ENCODE data around the gene CTSZ.

The CTSZ gene

DNA sequence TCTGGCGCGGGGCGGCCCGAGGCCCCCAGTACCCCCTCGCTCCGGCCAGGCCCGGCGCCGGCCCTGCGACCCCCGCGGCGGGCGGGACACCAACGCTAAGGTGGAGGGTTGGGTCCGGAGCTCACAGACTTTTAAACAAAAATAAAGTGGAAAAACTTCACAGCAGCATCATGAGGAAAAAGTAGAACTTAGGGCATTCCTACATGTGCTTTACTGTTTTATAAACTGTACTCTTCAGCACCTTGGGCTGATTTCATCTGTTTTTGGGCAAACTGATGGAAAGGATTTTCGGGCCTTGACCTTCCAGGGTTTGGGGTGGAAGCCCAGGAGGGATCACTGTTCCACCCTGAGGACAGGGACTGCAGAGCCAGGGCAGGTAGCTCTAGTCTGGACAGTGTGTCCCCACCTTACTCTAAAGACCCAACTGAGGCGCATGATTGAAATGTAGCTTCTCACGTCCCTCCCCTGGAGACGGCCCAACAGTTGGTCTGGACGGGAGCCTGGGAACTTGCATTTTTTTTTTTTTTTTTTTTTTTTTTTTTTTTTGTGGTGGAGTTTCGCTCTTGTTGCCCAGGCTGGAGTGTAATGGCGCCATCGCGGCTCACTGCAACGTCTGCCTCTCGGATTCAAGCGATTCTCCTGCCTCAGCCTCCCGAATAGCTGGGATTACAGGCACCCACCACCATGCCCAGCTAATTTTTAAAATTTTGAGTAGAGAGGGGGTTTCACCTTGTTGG lies 25.3 kb downstream of the CTSZ start:
- DNase-seq (ENCODE audit: low read depth): peak; percentile 50

DNA sequence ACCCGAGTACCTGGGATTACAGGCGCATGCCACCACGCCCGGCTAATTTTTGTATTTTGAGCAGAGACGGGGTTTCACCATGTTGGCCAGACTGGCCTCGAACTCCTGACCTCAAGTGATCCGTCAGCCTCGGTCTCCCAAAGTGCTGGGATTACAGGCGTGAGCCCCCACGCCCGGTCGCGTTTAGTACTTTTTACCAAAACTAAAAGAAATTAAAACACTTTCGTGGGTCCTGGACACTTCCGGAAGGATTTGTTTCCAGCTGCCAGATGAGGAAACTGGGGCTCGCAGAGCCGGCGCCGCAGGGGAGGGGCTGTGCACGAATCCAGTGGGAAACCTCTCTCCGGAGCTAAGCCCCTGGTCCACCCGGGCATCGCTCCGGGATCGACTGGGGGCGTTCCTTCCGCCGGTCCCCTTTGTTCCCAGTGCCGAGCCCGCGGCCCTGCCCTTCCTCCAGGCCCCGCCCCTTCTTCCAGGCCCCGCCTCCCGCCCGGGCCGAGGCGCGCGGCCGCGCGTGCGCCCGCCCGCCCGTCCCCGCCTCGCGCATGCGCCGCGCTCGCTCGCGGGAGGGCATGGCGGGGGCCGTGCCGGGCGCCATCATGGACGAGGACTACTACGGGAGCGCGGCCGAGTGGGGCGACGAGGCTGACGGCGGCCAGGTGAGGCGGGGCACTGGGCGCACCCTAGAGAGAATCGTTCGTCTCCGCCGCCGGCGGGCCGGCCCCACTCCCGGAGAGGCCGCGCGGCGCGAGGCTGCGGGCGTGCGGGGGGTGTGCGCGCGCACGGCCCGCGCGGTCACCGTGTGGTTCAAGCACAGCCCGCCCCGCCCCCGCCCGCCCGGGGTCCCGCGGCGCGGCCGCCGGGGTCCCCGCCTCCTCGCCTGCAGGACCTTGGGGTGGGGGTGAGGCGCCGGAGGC lies 26.1 kb downstream of the CTSZ start, which contains the start of gene NELFCD:
Gene NELFCD (plus strand): TSS at position 546 of the 917 bp plus-strand sequence. CDS start 54 bp downstream, at position 600.
- peak; percentile 86 for DNase-seq (ENCODE audit: low read depth)
- peak; percentile 83 for TF ChIP-seq MYC (IDR thresholded peaks at IDR 0.05; ENCODE audit: low read depth, low read length)
- peak; percentile 87 for TF ChIP-seq POLR2A (IDR thresholded peaks at IDR 0.05; ENCODE audit: extremely low read depth, insufficient read length)
- TF ChIP-seq, protein P1, sequence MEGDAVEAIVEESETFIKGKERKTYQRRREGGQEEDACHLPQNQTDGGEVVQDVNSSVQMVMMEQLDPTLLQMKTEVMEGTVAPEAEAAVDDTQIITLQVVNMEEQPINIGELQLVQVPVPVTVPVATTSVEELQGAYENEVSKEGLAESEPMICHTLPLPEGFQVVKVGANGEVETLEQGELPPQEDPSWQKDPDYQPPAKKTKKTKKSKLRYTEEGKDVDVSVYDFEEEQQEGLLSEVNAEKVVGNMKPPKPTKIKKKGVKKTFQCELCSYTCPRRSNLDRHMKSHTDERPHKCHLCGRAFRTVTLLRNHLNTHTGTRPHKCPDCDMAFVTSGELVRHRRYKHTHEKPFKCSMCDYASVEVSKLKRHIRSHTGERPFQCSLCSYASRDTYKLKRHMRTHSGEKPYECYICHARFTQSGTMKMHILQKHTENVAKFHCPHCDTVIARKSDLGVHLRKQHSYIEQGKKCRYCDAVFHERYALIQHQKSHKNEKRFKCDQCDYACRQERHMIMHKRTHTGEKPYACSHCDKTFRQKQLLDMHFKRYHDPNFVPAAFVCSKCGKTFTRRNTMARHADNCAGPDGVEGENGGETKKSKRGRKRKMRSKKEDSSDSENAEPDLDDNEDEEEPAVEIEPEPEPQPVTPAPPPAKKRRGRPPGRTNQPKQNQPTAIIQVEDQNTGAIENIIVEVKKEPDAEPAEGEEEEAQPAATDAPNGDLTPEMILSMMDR (IDR thresholded peaks at IDR 0.05; ENCODE audit: low read depth, low read length): no peak
- peak within 1 kb of the TSS; percentile 100 for H3K4me3 ChIP-seq (ENCODE audit: low read depth, low read length)

More for the DNA sequence above, 25.3 kb downstream of the CTSZ start:
- TF ChIP-seq, protein P1 (IDR thresholded peaks at IDR 0.05; ENCODE audit: low read depth, low read length): no peak
- no peak for TF ChIP-seq POLR2A (IDR thresholded peaks at IDR 0.05; ENCODE audit: extremely low read depth, insufficient read length)
- TF ChIP-seq, protein P2, sequence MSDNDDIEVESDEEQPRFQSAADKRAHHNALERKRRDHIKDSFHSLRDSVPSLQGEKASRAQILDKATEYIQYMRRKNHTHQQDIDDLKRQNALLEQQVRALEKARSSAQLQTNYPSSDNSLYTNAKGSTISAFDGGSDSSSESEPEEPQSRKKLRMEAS (IDR thresholded peaks at IDR 0.05; ENCODE audit: low read depth, low read length): no peak
- TF ChIP-seq MYC (IDR thresholded peaks at IDR 0.05; ENCODE audit: low read depth, low read length): no peak; the same call in 1 of the 2 replicates
- peak overlapping the region; percentile 100 for H3K4me3 ChIP-seq (ENCODE audit: low read depth, low read length)

DNA sequence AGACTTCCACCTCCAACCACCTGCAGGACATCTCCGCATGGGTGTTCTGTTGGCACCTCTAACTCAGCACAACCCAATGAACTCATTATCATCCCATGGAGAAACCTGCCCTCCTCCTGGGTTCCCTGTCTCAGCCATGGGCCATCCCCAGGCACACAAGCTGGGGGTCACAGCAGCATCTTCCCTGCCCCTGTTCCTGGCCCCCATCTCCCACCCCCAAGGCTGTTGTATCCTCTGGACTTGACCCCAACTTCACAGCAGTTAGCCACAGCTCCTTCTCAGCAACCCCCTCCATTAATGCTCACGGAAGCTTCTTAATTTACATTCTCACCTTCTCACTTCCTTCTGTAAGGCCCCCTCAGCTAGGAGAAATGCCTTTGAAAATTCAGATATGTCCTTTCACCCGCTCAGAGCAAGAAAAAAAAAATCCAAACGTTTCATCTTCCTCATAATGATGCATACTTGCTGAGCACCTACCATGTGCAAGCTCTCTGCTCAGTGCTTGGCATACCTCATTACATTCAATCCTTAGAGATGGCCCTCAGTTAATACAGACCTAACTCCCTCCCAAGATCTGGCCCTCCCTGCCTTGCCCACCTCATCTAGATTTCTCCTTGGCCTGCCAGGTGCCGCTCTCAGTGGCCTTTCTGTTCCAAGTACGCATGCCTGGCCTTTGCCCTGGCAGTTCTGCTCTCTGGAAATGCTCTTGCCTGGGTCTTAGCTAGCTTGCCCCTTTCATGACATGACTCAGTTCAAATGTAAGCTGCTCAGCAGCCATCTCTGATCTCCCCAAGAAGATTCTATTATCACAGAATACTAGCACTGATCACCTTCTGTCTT lies 28.5 kb downstream of the CTSZ start:
- no peak for DNase-seq (ENCODE audit: low read depth)
- TF ChIP-seq, protein P1 (IDR thresholded peaks at IDR 0.05; ENCODE audit: low read depth, low read length): no peak
- TF ChIP-seq, protein P2 (IDR thresholded peaks at IDR 0.05; ENCODE audit: low read depth, low read length): no peak
- no peak overlapping the region for H3K4me3 ChIP-seq (ENCODE audit: low read depth, low read length)

DNA sequence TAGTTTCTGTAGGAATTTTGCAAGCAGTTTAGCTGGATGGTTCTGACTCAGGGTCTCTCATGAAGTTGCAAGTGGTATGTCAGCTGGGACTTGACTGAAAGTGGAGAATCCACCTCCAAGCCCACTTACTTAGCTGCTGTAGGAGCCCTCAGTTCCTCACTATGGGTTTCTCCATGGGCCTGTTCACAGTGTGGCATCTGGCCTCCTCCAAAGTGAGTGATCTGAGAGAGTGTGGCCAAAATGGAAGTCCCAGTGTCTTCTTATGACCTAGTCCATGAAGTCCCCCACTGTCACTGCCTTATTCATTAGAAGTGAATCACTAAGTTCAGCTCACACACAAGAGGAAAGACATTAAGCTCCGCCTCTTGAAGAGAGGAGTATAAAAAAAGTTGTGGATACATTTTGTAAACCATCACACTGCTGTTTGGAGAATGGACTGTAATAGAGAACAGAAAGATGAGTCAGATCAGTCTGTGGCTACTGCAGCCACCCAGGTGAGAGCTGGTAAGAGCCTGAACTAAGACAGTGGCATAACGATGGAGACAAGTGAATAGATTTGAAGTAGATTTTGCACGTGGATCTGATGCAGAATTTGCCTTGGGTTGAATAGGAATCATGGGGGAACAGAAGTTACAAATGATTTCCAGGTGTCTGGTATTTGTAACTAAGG lies 30.9 kb downstream of the CTSZ start:
- no peak for TF ChIP-seq POLR2A (IDR thresholded peaks at IDR 0.05; ENCODE audit: extremely low read depth, insufficient read length)
- TF ChIP-seq, protein P1 (IDR thresholded peaks at IDR 0.05; ENCODE audit: low read depth, low read length): no peak
- no peak for TF ChIP-seq MYC (IDR thresholded peaks at IDR 0.05; ENCODE audit: low read depth, low read length)
- TF ChIP-seq, protein P2 (IDR thresholded peaks at IDR 0.05; ENCODE audit: low read depth, low read length): no peak
- no peak overlapping the region for H3K4me3 ChIP-seq (ENCODE audit: low read depth, low read length)
- no peak for DNase-seq (ENCODE audit: low read depth)

DNA sequence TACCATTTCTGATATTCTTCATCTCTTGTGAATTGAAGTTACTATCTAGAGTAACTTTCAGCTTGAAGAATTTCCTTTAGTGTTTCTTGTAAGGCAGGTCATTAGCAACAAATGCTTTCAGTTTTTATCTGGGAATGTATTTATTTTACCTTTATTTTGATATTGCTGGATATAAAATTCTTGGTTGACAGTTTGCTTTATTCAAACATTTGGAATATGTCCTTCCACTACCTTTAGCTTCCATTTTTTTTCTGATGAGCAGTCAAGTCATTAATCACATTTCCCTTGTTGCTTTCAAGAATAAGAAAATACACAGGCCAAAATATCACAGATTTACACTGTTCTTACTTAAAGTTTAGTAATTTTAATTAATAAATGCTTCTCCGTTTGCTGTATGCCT lies 31.7 kb downstream of the CTSZ start:
- TF ChIP-seq MYC (IDR thresholded peaks at IDR 0.05; ENCODE audit: low read depth, low read length) (no peak), POLR2A (IDR thresholded peaks at IDR 0.05; ENCODE audit: extremely low read depth, insufficient read length) (no peak)
- TF ChIP-seq, protein P1 (IDR thresholded peaks at IDR 0.05; ENCODE audit: low read depth, low read length): no peak
- TF ChIP-seq, protein P2 (IDR thresholded peaks at IDR 0.05; ENCODE audit: low read depth, low read length): no peak
- H3K4me3 ChIP-seq (ENCODE audit: low read depth, low read length): no peak overlapping the region
- no peak for DNase-seq (ENCODE audit: low read depth)

Measured in NB4 (cell line).